K562 (cell line): ENCODE measurements around the gene GYG2. TPM values are rescaled to one million over a fixed set of nuclear protein-coding genes. Genes with fewer than 3 reads are reported as not detected.
A peak's percentile ranks its signal among the peaks of the same experiment; 100 is the strongest.

Source experiments
- ATAC-seq: fragments of 200-7000 bp; cut with Tn5 transposase; 3 replicates; pipeline ENCODE4 v1.9.1; 2020; ENCODE audit warnings: moderate library complexity
- BruUV-seq: library from RNA; stranded (reverse); fragments of 400-500 nt; replicated peaks from 2 replicates; lab custom pipeline; 2021; lab: Mats Ljungman, UMichigan
- CTCF ChIA-PET: fragments of 300-600 bp; formaldehyde crosslinking; extraction: SDS; loops from one replicate; lab custom pipeline; 2021; ENCODE audit warnings: low intra/inter-chr PET ratio; lab: Yijun Ruan, JAX
- POLR2A ChIA-PET: fragments of 300-600, 350-650 bp; sonication (Branson Sonifier 250); formaldehyde crosslinking; extraction: SDS; loops from one replicate; lab custom pipeline; 2021; ENCODE audit warnings: antibody characterized with exemption, inconsistent platforms; lab: Yijun Ruan, JAX
- DNase-seq, 4 experiments: peaks; one replicate each; pipeline versions ENCODE4 v3.0.0 to v3.0.0-alpha.2; 2011 to 2018; ENCODE audit warnings: low spot score in 3 of 4, mixed read lengths in 3 of 4; ENCODE audit errors: extremely low read depth in 1 of 4
- FAIRE-seq: peaks from 2 replicates; lab custom pipeline; 2011; peaks lifted over from hg19 to GRCh38; lab: Jason Lieb, UNC
- H2AFZ ChIP-seq: 2 replicates; pipeline ENCODE4 v1.6.0; 2011; ENCODE audit warnings: low read depth, low read length, control low read depth, inconsistent platforms
- H3K27ac ChIP-seq: fragments of 200-600 bp; 3 replicates; pipeline ENCODE4 v1.8.0; 2011; ENCODE audit warnings: low read depth, mild to moderate bottlenecking, control low read depth, inconsistent platforms, low read length, moderate library complexity, mixed read lengths; ENCODE audit errors: extremely low read depth
- H3K27me3 ChIP-seq, 2 experiments: fragments of 300-600 bp in 1 of 2; 2 replicates in 1 of 2; 3 replicates in 1 of 2; pipeline versions ENCODE4 v1.6.0 to v1.8.0; 2011; ENCODE audit warnings: inconsistent platforms in 2 of 2, low read length in 2 of 2, mild to moderate bottlenecking in 1 of 2, mixed read lengths in 1 of 2, moderate library complexity in 1 of 2; ENCODE audit not compliant: control insufficient read depth in 2 of 2, insufficient read depth in 2 of 2
- H3K36me3 ChIP-seq: fragments of 300-600 bp; 3 replicates; pipeline ENCODE4 v1.8.0; 2011; ENCODE audit warnings: mild to moderate bottlenecking, low read length, inconsistent platforms; ENCODE audit not compliant: control insufficient read depth, insufficient read depth
- H3K4me1 ChIP-seq, 2 experiments: fragments of 200-600 bp in 1 of 2; replicated peaks in 1 of 2; 2 replicates in 1 of 2; 3 replicates in 1 of 2; pipeline versions ENCODE4 v1.5.1 to v1.8.0; 2011; ENCODE audit warnings: inconsistent platforms in 2 of 2, low read length in 2 of 2, mild to moderate bottlenecking in 1 of 2, mixed read lengths in 1 of 2, moderate library complexity in 1 of 2; ENCODE audit not compliant: control insufficient read depth in 2 of 2, insufficient read depth in 2 of 2
- H3K4me2 ChIP-seq: 2 replicates; pipeline ENCODE4 v1.6.1; 2011; ENCODE audit warnings: low read length, control low read depth, inconsistent platforms, mixed read lengths; ENCODE audit not compliant: insufficient read depth
- H3K4me3 ChIP-seq: fragments of 200-600 bp; sonication (generic), shearing (Covaris generic); 2 replicates; pipeline ENCODE4 v1.5.1; 2016; ENCODE audit warnings: control low read depth, inconsistent platforms
- H3K79me2 ChIP-seq: fragments of 200-600 bp; 3 replicates; pipeline ENCODE4 v1.8.0; 2011; ENCODE audit warnings: low read length, inconsistent platforms; ENCODE audit not compliant: control insufficient read depth, insufficient read depth
- H3K9ac ChIP-seq, 2 experiments: 2 replicates each; pipeline versions ENCODE4 v1.6.0 to v1.6.1; 2011; ENCODE audit warnings: low read depth in 2 of 2, low read length in 2 of 2, control low read depth in 1 of 2, inconsistent platforms in 1 of 2, mild to moderate bottlenecking in 1 of 2, mixed read lengths in 1 of 2; ENCODE audit not compliant: insufficient read depth in 1 of 2
- H3K9me1 ChIP-seq: one replicate; pipeline ENCODE4 v1.6.0; 2011; ENCODE audit warnings: inconsistent platforms, mild to moderate bottlenecking, low read length, moderate library complexity; ENCODE audit not compliant: control insufficient read depth, insufficient read depth
- H3K9me3 ChIP-seq: replicated peaks from 2 replicates; pipeline ENCODE4 v1.5.1; 2011; ENCODE audit warnings: low read depth, low read length, inconsistent platforms; ENCODE audit not compliant: control insufficient read depth, insufficient read depth
- H4K20me1 ChIP-seq: replicated peaks from 2 replicates; pipeline ENCODE4 v1.6.1; 2011; ENCODE audit warnings: low read length, inconsistent platforms, mixed read lengths; ENCODE audit not compliant: control insufficient read depth, insufficient read depth
- CBX3 ChIP-seq, 2 experiments: IDR thresholded peaks; 1 replicate in 1 of 2; 2 replicates in 1 of 2; pipeline ENCODE4 v1.6.1; 2012; ENCODE audit warnings: inconsistent platforms in 2 of 2, low read length in 2 of 2, borderline replicate concordance in 1 of 2, control low read depth in 1 of 2
- CTCF ChIP-seq, 3 experiments: IDR thresholded peaks in 2 of 3; conservative IDR thresholded peaks in 1 of 3; 2 replicates each; pipeline ENCODE4 v1.5.1; 2011 to 2012; ENCODE audit warnings: low read length in 3 of 3, mild to moderate bottlenecking in 3 of 3, control low read depth in 2 of 3, improper control_type of control experiment in 1 of 3, inconsistent platforms in 1 of 3, low read depth in 1 of 3, mixed read lengths in 1 of 3, moderate library complexity in 1 of 3; ENCODE audit not compliant: insufficient read depth in 2 of 3
- HDAC3 ChIP-seq: fragments of 450-650 bp; IDR thresholded peaks from 2 replicates; pipeline ENCODE4 v1.6.1; 2018; ENCODE audit warnings: borderline replicate concordance, mild to moderate bottlenecking, moderate library complexity; ENCODE audit not compliant: partially characterized antibody
- KLF16 ChIP-seq: IDR thresholded peaks from 2 replicates; pipeline ENCODE4 v1.6.1; 2016; ENCODE audit warnings: antibody characterized with exemption
- RAD21 ChIP-seq, 2 experiments: fragments of 250-450 bp in 1 of 2; fragments of 450-650 bp in 1 of 2; sonication (Bioruptor Pico) in 1 of 2; formaldehyde crosslinking in 1 of 2; IDR thresholded peaks in 1 of 2; conservative IDR thresholded peaks in 1 of 2; 2 replicates each; pipeline versions ENCODE4 v1.4.0 to v1.8.0; 2020 to 2022; ENCODE audit warnings: mild to moderate bottlenecking in 2 of 2, moderate library complexity in 1 of 2
- SMAD4 ChIP-seq: fragments of 250-450 bp; sonication (Bioruptor Pico); conservative IDR thresholded peaks from 2 replicates; pipeline ENCODE4 v1.8.0; 2021; ENCODE audit warnings: inconsistent platforms, mild to moderate bottlenecking, moderate library complexity
- TAF7 ChIP-seq: fragments of 450-650 bp; IDR thresholded peaks from 2 replicates; pipeline ENCODE4 v1.6.1; 2016; ENCODE audit warnings: missing genetic modification characterization, missing compliant biosample characterization
- TRIM24 ChIP-seq, 2 experiments: fragments of 450-650 bp; IDR thresholded peaks; 2 replicates each; pipeline ENCODE4 v1.6.1; 2016
- XRCC3 ChIP-seq: fragments of 450-650 bp; IDR thresholded peaks from 2 replicates; pipeline ENCODE4 v1.6.1; 2017; ENCODE audit warnings: mild to moderate bottlenecking, moderate library complexity
- ZBTB7A ChIP-seq: IDR thresholded peaks from 2 replicates; pipeline ENCODE4 v1.6.1; 2011; ENCODE audit warnings: low read depth, mild to moderate bottlenecking, low read length, moderate library complexity, borderline replicate concordance; ENCODE audit not compliant: control insufficient read depth
- ZFP36 ChIP-seq: fragments of 150-350 bp; IDR thresholded peaks from 2 replicates; pipeline ENCODE4 v1.6.1; 2018; ENCODE audit warnings: low read length, low read depth; ENCODE audit not compliant: partially characterized antibody
- ZNF12 ChIP-seq: sonication (generic); formaldehyde crosslinking; IDR thresholded peaks from 2 replicates; pipeline ENCODE4 v1.4.0; 2020; ENCODE audit warnings: mild to moderate bottlenecking, missing genetic modification reagents
- ZNF316 ChIP-seq: fragments of 450-650 bp; IDR thresholded peaks from 2 replicates; pipeline ENCODE4 v1.6.1; 2016
- WGBS: fragments of 100-300 bp; shearing (Covaris generic); methylation state at CpG from one replicate; pipeline ENCODE4 v1.1.6; 2016; ENCODE audit warnings: low coverage, mixed read lengths; ENCODE audit not compliant: insufficient coverage; ENCODE audit errors: missing lambda C conversion rate; 5-methylcytosine and 5-hydroxymethylcytosine counted together
- in situ Hi-C: fragments of 300-500 bp; cut with MboI; formaldehyde crosslinking; loops from 4 replicates; pipeline ENCODE4 v1.15.0; 2018; ENCODE audit warnings: inconsistent platforms, mixed read lengths
- intact Hi-C: fragments of 100-400 bp; cut with micrococcal nuclease; formaldehyde crosslinking; loops from 2 replicates; pipeline ENCODE4 v1.14.2; 2022
- polyA plus RNA-seq, 8 experiments: library from polyadenylated mRNA; depleted of rRNA in 4 of 8; stranded (reverse) in 5 of 8; unstranded in 3 of 8; fragments of >200 nt; fragmentation: Nextera tagmentation in 2 of 8; fragmentation: Illumina TruSeq in 1 of 8; extraction: Ambion mirVana in 2 of 8; extraction: Trizol in 1 of 8; gene quantifications; 2 replicates each; pipeline versions ENCODE4 v1.2.1 to v1.2.3, GENCODE V29; 2011 to 2014; ENCODE audit warnings: inconsistent platforms in 1 of 8, missing spikeins in 1 of 8
- total RNA-seq, 7 experiments: library from RNA; depleted of rRNA in 6 of 7; stranded (reverse); fragments of >200 nt in 6 of 7; fragmentation: Illumina TruSeq in 2 of 7; extraction: Trizol in 2 of 7; gene quantifications; 2 replicates each; pipeline versions ENCODE4 v1.2.1 to v1.2.3, GENCODE V29; 2011 to 2021; ENCODE audit warnings: low replicate concordance in 1 of 7

Gene GYG2
- total and polyA plus RNA-seq, 9 of the 15 experiments (the other 6 are each of a cell fraction or from before 2014, with no cell fraction given), result 0.24 to 4.4 (median 2.9) TPM

- TF ChIP-seq HDAC3 (peak; percentile 52), TAF7 (no peak), KLF16 (no peak), CBX3 (IDR thresholded peaks at IDR 0.05; ENCODE audit: borderline replicate concordance in 1 of 2, low read length in 2 of 2) (peak in 1 of 2 experiments; percentile 52; a peak in 1 of 3 replicates), ZBTB7A (peak; percentile 52; the same call in 1 of the 2 replicates), ZNF316 (peak; percentile 26), RAD21 (CRISPR knock-in tag; conservative IDR thresholded peaks at IDR 0.05 in 1 of 2, IDR thresholded peaks at IDR 0.05 in 1 of 2) (0 out of 4 replicates have a peak, but pooled peaks of 1 of the 2 experiments have one; percentile 4), SMAD4 (CRISPR knock-in tag) (peak; percentile 12; the same call in 1 of the 2 replicates), ZFP36 (no peak)
Measured at GRCh38 chrX:2874222-2875135, 45.7 kb downstream of the GYG2 start (continued).

GRCh38 chrX:2875136-2875481, 46.4 kb downstream of the GYG2 start:
- no peaks in the 10 kb centered on the region for H3K27me3 ChIP-seq
- H2AFZ ChIP-seq, result peak overlapping the region; percentile 35; the same call in 1 of the 2 replicates
- peak overlapping the region; percentile 59 for H3K27ac ChIP-seq
- in situ Hi-C loops, result loop anchor here (25.0 kb wide), 1 partner anchor 762 kb away; no protein-coding TSS in a partner anchor
- no peaks in the 10 kb centered on the region for H4K20me1 ChIP-seq
- ChIA-PET CTCF (no interaction called here), POLR2A (no interaction called here)
- DNase-seq (no peak), ATAC-seq (peak; percentile 22; the same call in 2 of the 3 replicates)
- H3K36me3 ChIP-seq, result no peaks in the 10 kb centered on the region
- peak overlapping the region in 1 of 2 experiments; percentile 15; a peak in 1 of 4 replicates for H3K9ac ChIP-seq
- H3K79me2 ChIP-seq, result no peaks in the 10 kb centered on the region
- 13% methylated on average over 3 of the region's 3 CpGs for WGBS
- H3K4me1 ChIP-seq, result peaks cover 12 to 34% of the 10 kb centered on the region in 2 experiments; a peak in 4 of 5 replicates
- TF ChIP-seq CTCF (IDR thresholded peaks at IDR 0.05 in 2 of 3, conservative IDR thresholded peaks at IDR 0.05 in 1 of 3; ENCODE audit: insufficient read depth in 2 of 3, low read depth in 1 of 3, low read length in 3 of 3), result no peak
- TF ChIP-seq TRIM24 (IDR thresholded peaks at IDR 0.05), result 0 out of 4 replicates have a peak, but pooled peaks of 1 of the 2 experiments have one; percentile 2
- 0 out of 2 replicates have a peak, but pooled peaks have one; percentile 59 for TF ChIP-seq XRCC3
- peak; percentile 92 for TF ChIP-seq ZNF12 (CRISPR knock-in tag)
- TF ChIP-seq, all 486 proteins: peak for 3
- H3K4me2 ChIP-seq, result peak overlapping the region; percentile 56
- intact Hi-C loops, result no loop called here
- no peak for FAIRE-seq
- no peaks in the 10 kb centered on the region for H3K9me1 ChIP-seq
- no peak overlapping the region for H3K4me3 ChIP-seq
- peaks cover 17% of the 10 kb centered on the region for H3K9me3 ChIP-seq
- BruUV-seq, result no TSS peak
